NT2/D1 (cell line): ENCODE data around the gene MRPS22.

ENCODE experiments used
- SUZ12 ChIP-seq: IDR thresholded peaks from 2 replicates; pipeline ENCODE4 v1.6.1; 2011; ENCODE audit not compliant: insufficient read length, insufficient read depth; ENCODE audit errors: extremely low read depth
- ZNF274 ChIP-seq: IDR thresholded peaks from 2 replicates; pipeline ENCODE4 v1.6.1; 2011; ENCODE audit warnings: mild to moderate bottlenecking, low read depth, low read length

DNA sequence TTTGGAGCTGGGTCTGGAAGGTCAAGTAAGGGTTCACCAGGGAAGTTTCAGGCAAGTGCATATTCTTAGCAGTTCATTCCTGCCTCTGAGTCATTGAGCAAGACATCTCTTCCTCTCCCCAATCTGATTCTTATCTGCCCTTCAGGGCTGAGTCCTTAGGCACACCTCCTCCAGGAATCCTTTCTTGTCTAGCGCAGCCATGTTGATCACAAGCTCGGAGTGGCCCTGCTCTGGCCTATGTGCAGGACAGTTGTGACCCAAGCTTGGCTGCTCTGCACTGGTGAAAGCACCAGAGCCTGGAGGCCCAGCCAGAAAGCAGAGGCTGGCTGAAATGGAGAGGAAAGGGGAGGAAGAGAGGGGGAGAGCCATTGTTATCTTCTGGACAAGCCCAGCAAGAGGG, 30.9 kb upstream of the MRPS22 start:
- TF ChIP-seq ZNF274, result no peak
- TF ChIP-seq SUZ12, result no peak
